AG20443 (cell line): ENCODE measurements around the gene ZFHX3.
A peak's percentile ranks its signal among the peaks of the same experiment; 100 is the strongest.

Experiments
- DNase-seq: peaks from one replicate; pipeline ENCODE4 v3.0.0; 2012; ENCODE audit warnings: low spot score, mixed read lengths

ZFHX3 gene

DNA sequence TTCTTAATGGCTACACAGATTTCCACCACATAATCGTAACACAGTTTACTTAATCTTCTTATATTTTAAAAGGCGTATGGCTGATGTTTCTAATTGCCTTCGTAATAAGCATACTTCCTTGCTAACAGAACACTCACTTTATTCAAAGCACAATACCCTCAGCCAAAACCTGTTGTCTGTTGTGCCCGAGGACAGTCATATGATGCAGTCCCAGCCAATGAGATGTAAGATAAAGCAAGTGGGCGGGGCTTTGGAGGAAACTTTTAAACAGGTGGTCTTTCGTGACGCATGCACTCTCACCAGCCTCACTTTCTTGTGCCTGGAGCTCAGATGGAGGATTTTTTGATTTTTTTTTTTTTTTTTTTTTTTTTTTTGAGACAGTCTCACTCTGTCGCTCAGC is 174.1 kb downstream of the ZFHX3 start:
- no peak for DNase-seq

DNA sequence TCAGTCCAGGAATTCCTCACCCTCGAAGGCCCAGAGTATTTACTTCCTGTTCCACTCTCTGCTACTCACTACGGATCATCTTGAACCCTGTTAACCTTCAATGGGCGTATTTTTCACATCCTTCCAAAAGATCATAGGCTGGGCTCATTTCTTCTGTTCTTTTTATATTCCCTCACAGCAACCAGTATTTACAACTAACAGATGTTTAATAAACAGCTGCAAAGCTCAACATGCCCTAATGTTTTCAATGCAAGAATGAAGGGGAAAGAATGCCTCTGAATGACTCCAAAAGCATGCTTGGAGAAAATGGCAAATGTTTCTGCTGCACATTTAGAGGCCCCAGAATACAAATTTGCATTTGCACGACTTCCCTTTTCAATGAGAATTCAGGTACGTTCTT is 174.9 kb downstream of the ZFHX3 start:
- DNase-seq: no peak

- no peak for DNase-seq
Measured at GRCh38 chr16:72865835-72866234, 182.1 kb downstream of the ZFHX3 start.

GRCh38 chr16:72865258-72865657 is 182.7 kb downstream of the ZFHX3 start:
- no peak for DNase-seq

DNA sequence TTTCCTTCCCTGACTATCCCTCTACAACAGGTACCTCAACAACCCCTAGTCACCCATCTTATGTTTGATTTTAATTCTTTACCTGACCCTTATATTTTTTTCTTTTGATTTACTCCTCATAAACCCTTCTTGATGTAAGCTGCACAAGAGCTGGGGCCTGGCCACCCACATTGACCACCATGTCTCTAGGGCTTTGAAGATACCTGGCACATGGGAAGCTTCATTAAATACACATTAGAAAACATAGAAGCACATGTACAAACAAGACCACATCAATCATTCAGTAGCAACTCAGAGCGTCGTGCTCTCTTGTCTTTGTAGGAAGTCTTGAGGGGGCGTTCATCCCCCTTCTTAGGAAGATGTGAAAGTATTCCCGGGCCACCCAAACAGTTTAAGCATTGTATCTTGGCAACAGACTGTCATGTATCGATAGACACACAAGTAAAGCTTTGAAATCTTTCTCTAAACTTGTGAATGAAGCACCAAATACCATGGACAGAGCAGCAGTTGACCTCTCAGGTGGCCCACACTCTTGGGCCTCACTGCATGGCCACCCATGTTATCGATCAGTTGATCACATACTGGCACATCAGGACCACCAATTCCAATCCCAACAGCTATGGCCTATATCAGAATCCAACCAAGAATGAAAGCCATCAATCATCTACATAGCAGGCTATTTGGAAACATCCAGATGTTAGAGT is 183.6 kb downstream of the ZFHX3 start:
- DNase-seq: no peak

DNA sequence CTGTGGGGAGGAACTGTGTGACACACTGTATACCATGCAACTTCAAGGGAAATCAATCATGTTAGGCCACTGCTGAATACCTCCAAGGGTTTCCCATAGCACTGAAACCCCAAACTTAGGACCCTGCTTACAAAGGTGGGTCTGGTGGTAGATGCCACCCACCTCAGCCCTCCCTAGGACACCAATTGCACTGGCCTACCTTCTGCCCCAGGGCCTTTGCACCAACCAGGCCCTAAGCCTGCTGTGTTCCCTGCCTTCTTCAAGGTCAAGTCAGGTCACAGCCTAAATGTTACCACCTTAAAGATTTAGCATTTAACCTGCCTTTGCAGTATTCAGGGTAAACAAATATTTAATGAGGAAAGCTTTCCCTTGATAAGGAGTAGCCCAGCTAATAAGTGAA is 185.8 kb downstream of the ZFHX3 start:
- no peak for DNase-seq

DNA sequence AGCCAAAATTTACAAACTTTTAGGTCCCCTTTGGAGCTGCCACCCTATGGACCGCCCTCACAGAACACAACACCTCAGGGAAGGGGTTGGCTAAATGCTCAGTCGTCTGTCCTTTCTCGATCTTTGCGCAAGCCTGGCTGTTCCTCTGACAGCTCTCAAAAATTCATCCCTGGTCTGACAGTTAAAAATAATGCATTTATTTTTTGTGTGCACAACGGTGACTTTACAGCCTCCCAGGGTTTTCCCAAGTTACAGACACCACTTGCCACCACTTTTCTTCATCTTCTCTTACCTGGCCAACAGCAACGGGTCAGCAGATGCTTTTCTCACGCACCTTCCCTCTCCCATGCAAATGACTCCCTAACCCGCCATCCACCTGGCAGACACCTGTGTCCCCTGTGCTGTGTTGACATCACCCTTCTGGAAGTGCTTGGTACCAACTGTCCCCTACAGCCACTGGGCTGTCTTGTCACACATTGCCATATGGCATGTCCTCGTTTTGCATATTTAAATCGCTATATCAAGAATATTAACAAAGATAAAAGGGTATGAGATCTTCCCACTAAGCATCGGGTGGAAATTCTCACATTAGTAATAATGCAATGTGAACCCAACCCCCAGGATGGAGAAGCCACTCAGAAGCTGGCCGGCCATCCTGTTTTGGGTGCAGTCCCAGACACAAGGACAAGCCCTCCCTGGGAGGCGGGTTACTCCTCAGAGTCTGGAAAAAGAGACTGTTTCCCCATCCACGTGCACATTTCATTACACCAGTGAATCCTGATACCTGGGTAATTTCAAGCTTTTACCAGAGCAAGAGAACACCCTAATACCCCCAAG is 187.0 kb downstream of the ZFHX3 start:
- DNase-seq: no peak

GRCh38 chr16:72859581-72859980 is 188.3 kb downstream of the ZFHX3 start:
- no peak for DNase-seq

- no peak for DNase-seq
Measured at GRCh38 chr16:72858665-72859493, 189.0 kb downstream of the ZFHX3 start.

DNA sequence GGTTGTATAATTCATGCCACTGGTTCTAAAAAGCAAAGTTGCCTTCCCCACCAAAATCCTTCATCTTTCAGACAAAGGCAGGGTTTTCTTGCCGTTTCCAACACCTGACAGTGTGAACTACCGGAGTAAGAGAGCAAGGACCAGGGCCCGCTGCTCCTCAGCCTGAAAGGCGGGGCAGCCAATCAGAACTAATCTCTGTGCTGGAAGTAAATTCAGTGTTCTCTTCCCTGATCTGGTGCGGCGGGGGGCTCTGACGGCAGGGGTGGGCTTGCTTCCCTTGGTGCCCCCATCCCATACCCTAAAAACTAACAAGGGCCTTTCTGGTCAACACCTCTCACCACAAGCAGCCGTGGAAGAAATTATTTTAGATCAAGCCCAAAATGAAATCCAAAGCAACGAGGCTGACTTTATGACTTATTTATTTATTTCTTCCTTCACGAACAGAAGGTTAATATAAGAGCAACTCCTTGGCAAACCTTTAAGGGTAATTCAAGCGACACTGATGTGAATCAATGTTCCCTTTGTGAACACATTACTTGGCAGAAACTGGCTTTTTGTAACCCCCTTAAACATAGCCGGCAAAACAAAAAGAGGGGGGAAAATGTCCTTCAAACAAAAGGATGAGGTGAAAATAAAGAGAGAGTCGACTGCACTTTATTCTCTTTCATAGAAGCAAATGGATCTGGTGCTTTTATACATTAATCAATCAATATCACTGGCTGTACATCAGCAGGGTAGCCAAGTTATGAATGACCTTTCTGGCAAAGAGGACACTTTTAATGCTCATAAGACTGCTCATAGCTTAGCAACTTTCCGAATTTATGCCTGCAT is 189.9 kb downstream of the ZFHX3 start:
- no peak for DNase-seq

- peak; percentile 45 for DNase-seq
Measured at GRCh38 chr16:72856797-72857196, 191.1 kb downstream of the ZFHX3 start.

- no peak for DNase-seq
Measured at GRCh38 chr16:72854267-72854959, 193.5 kb downstream of the ZFHX3 start.

DNA sequence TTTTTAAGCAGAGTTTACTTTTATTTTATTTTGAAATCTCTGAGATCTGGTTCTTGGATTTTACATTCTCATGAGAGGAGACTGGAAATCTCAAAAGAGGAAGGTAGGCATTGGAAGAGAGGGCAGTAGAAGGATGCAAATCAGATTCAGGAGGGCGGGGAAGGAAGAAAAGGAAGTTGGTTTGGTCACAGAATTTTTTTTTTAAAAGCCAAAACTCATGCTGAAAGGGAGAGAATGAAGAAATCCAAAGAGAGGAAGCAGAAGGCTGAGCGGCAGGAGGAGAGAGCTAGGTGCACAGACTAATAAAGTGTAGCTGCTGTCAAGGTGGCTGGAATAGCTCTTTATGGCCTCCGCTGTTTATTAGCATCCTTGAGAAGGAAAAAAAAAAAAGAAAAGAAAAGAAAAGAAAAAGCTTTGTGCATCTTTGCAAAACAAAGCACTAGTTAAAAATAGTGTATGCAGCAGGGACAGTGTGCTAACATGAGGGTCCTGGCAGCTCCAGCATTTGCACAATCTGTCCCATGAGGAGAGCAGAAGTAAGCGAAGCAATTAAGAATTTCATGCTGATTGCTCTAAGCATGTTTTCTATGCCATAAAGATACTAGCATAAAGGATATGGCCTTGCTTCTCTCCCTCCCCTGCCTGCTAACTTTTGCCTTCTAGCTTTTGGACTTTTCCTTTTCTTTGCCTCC is 194.2 kb downstream of the ZFHX3 start:
- DNase-seq: no peak

GRCh38 chr16:72852421-72852820 is 195.5 kb downstream of the ZFHX3 start:
- no peak for DNase-seq

- peak; percentile 73 for DNase-seq
Measured at GRCh38 chr16:72850853-72851252, 197.1 kb downstream of the ZFHX3 start.

DNA sequence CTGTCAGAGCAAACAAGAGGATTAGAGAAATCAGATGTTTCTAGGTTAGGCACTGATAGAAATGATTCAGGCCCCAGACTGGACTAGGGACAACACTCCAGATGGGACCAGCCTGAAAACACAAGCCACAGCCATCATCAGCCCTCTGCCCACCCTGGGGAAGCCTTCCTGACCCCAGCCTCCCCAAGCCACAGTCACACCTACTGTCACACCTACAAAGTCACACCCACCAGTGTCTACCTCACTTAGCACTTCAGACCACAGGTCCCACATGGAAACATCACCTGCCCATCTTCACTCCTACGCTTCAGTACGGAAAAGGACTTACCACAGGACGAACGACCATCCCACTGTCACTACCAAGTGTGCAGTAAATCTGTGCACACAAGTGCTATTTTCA is 197.9 kb downstream of the ZFHX3 start:
- no peak for DNase-seq

GRCh38 chr16:72848759-72849664 is 198.9 kb downstream of the ZFHX3 start:
- DNase-seq: peak; percentile 86

GRCh38 chr16:72848028-72848400 is 199.9 kb downstream of the ZFHX3 start:
- DNase-seq: no peak
